ENCODE data around the gene DCHS1.

DCHS1 gene

GRCh38 chr11:6670202-6670830 lies 14.7 kb upstream of the DCHS1 start:
- no peak for DNase-seq

DNA sequence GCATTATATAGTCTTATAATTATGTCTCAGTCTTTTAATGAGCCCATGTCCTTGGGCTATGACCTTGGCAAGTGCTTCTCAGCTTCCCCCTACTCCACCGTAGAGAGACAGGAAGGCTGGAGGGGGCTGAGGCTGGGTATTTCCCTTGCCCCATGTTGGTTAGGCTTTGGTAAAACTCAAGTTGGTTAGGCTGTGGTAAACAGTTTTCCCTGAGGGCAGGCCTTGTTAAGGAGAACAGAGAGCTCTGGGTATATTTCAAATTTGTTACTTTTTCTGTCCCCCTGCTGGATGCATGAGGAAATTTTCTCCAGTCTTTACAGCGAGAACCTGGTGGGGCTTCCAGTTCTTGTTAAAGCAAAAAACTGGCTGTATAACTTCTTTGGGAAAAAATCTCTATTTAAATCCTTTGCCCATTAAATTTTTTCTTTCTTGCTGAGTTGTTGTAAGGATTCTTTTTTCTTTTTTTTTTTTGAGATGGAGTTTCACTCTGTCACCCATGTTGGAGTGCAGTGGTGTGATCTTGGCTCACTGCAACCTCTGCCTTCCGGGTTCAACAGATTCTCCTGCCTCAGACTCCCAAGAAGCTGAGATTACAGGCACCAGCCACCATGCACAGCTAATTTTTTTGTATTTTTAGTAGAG lies 12.2 kb upstream of the DCHS1 start:
- DNase-seq = no peak

DNA sequence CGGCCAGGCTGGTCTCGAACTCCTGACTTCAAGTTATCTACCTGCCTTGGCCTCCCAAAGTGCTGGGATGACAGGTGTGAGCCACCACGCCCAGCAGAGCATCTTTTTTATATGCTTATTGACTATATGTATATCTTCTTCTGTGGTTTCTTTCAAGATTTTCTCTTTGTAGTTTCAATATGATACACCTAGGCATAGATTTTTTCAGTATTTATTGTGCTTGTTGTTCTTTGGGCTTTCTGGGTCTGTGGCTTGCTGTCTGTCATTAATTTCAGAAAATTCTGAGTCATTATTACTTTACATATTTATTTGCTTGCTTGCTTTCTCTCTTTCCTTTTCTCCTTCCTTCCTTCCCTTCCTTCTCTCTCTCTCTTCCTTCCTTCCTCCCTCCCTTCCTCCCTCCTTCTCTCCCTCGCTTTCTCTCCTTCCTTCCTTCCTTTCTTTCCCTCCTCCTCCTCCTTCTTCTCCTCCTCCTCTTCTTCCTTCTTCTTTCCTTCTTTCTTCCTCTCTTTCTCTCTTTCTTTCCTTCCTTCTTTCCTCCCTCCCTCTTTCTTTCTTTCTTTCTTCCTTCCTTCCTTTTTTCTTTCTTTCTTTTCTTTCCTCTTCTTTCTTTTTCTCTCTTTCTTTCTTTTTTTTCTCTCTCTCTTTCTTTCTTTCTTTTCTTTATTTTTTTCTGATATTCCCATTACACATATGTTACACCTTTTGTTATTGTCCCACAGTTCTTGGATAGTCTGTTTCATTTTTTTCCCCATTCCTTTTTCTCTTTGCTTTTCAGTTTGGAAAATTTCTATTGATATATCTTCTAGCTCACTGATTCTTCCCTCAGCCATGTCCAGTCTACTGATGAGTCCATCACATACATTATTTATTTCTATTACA lies 10.9 kb upstream of the DCHS1 start:
- no peak for DNase-seq

DNA sequence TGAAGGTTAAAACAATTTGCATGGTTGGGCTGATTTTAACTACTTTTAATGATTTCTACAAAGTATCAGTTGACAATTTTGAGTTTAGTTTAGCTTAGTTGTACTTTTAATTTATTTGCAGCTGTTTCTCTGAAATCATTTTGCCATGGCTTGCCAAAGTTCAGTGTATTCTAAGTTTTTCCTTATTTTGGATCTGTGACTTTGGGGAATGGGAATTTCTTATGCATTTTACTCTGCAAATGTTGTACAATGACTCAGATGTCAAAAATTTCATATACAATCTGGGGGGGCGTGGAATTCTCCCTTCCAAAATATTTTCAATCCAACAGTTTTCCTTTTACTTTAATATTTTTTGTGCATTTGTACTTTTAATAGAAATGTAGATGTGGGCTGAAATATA lies 8.9 kb upstream of the DCHS1 start:
- DNase-seq = no peak

GRCh38 chr11:6663794-6664469 lies 8.3 kb upstream of the DCHS1 start:
- no peak for DNase-seq

GRCh38 chr11:6660712-6661111 lies 5.1 kb upstream of the DCHS1 start:
- no peak for DNase-seq

- DNase-seq = no peak
These were observed 3.0 kb upstream of the DCHS1 start for GRCh38 chr11:6658647-6659046.

GRCh38 chr11:6657346-6657745 lies 1.7 kb upstream of the DCHS1 start:
- DNase-seq = no peak

- no peak for DNase-seq
These were observed 1.3 kb upstream of the DCHS1 start for GRCh38 chr11:6656936-6657335.

DNA sequence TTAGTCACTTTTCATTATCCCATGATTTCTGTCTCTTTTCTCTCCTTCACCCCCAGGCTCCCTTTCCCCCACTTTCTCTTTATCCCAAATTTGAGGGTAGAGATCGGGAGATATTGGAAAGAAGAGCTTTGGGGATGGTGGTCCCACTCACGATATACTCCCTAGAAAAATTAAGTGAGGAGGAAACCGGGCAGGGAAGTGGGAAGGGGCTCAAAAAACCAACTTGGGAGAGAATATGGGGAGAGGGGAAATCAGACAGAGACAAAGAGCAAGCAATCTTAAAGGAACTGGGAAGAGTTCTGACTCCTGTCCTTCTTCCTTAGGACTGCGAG lies 941 bp upstream of the DCHS1 start:
- DNase-seq = no peak

GRCh38 chr11:6655020-6655789 lies 404 bp downstream of the DCHS1 start:
- DNase-seq = no peak

GRCh38 chr11:6654281-6655019 lies 1.2 kb downstream of the DCHS1 start:
- no peak for DNase-seq

- no peak for DNase-seq
These were observed 2.0 kb downstream of the DCHS1 start for GRCh38 chr11:6653656-6654055.

GRCh38 chr11:6653097-6653496 lies 2.5 kb downstream of the DCHS1 start:
- no peak for DNase-seq

DNA sequence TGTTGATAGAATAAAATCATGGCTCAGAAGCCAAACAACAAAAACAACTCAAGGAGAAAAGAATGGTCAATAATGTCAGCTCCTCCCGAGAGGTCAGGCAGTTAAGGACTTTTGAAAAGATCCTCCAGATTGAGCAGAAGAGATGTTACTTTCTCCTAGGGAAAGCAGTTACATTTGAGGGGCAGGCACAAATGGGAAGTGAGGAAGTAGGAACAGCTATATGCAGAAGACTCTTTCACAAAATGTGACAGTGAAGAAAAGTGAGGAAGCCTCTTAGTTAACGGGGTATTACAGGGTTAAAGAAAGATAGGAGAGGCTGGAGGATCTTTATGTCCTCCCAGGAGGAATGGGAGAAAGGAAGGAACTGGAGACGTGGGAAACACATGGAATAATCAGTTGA lies 3.4 kb downstream of the DCHS1 start:
- no peak for DNase-seq

- no peak for DNase-seq
These were observed 4.6 kb downstream of the DCHS1 start for GRCh38 chr11:6650980-6651379.

DNA sequence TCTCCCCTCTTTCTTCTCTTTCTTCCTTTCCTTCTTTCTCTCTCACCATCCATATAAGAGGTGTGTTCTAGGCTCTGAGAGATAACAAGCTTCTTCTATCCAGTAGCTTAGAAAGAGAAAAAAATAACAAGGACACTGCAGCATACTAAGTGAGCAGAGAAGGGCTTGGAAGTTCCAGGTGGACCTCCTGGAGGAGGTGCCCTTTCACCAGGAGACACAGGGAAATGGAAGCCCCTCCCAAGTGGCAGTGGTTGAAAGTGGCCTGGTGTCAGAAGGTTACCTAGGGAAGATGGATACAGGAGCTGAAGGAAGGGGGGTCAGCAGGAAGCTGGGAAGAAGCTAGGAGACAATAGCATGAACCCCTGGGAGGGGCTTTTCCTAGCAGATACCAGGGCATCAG lies 5.5 kb downstream of the DCHS1 start:
- DNase-seq = no peak

GRCh38 chr11:6648501-6648900 lies 7.1 kb downstream of the DCHS1 start:
- no peak for DNase-seq

DNA sequence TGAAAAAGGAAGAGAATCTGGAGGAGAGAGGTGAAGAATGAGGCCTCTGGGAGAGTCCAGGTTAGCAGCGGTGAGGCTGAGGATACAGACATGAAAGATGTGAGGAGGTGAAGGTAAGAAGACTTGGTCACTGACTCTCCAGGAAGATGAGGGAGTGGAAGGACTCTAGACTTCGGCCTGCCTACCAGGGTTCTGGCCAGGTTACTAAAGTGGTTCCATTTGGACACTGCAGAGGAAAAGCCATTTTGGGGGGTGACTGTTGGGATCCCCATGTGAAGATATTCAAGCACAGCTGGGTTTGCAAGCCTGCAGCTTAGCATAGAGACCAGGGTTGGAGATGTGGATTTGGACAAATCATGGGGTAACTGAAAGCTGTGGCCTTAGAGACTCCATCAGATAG lies 7.8 kb downstream of the DCHS1 start:
- DNase-seq = no peak

DNA sequence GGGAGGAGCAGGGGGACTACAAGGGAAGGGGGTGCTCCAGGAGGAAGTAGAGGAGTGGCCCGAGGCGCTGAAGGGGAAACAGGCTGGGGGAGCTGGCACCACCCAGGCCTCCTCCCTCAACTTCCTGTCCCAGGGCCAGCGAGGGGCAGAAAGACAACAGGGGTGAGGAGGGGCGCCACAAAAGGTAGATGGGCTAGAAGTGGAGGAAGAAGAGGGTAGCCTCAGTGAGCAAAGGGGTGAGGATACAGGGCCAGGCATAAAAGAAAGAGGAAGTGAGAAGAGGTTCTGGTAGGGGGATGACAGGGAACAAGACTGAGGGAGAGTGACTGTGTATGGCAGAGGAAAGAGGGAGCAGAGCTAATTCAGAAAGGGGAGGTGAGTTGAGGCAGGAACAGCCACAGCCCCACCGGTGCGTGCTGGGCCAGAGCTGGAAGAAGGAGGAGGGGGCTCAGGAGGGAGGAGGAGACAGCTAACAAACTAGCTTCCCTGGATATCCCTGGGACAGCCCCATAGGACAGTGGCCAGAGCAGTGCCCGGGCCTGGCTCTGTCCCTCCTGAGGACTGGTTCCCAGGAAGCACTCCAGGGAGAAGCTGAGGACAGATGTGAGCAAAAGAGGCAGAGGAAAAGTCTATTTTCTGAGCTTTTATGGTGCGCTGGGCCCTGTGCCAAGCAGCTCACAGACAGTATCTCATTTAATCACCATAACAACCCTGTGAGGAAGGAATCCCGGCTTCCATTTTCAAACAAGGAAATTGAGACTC lies 8.5 kb downstream of the DCHS1 start:
- no peak for DNase-seq

DNA sequence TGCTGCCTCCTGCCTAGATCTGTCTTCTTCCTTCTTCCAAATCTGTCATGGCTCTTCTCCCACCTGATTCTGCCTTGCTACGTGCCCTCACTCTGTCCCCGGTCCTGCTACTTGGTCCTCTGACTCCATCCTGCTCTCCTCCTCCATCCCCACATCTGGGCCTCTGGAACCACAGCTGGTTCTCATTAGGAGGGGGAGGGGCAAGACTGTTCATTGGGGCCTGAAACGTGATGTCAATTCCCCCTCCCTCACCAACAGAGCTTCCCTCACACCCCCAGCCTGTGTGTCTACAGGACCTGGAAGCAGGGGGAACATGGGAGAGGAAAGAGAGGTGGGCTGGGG lies 9.1 kb downstream of the DCHS1 start:
- no peak for DNase-seq

DNA sequence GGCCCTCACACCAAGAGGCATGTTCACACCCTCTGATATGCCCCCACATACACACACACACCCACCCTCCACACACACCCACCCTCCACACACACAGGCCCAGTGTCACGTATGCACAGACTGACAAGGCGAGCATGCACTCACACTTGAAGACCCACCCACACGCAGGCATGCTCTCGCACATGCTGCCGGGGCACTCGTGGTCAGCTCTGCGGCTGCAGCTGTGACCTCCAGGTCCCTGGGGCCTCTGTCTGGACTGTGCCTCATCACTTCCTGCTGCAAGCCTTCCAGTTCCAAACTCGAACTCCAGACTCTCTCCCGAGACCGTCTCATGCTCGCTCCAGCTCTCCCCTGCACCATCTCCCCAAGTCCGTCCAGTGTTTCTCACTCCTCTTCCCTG lies 9.5 kb downstream of the DCHS1 start:
- DNase-seq = no peak

Measured in NCI-H2029 (cell line).